ENCODE measurements around the gene RPS6KA3. TPM values are rescaled to one million over a fixed set of nuclear protein-coding genes. Genes with fewer than 3 reads are reported as not detected.

The RPS6KA3 gene
- total RNA-seq, 4 donors from 2014 or later = 41.6 to 57.6 (median 51.4) TPM

DNA sequence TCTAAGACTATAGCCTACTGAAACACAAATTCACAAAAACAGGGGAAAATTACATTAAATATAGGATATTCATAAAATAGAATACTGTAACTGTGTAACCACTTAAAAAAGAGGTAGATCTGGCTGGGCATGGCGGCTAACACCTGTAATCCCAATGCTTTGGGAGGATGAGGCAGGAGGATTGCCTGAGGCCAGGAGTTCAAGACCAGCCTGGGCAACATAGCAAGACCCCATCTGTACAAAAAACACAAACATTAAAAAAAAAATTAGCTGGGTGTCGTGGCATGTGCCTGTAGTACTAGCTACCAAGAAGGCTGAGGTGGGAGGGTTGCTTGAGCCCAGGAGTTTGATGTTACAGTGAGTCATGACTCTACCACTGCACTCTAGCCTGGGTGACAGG is 33.4 kb downstream of the RPS6KA3 start:
- Histone ChIP-seq H3K4me1 (no peaks in the 10 kb centered on the region), H3K4me3 (replicated peaks in 1 of 3) (no peak overlapping the region), H3K36me3 (no peaks in the 10 kb centered on the region), H3K27me3 (no peaks in the 10 kb centered on the region), H3K9me3 (no peaks in the 10 kb centered on the region), H3K27ac (no peak overlapping the region)
- intact Hi-C loops (cut with DNase I) = no loop called here
- no peak for DNase-seq
- no peak for TF ChIP-seq POLR2A (IDR thresholded peaks at IDR 0.05)
- TF ChIP-seq, protein P1, sequence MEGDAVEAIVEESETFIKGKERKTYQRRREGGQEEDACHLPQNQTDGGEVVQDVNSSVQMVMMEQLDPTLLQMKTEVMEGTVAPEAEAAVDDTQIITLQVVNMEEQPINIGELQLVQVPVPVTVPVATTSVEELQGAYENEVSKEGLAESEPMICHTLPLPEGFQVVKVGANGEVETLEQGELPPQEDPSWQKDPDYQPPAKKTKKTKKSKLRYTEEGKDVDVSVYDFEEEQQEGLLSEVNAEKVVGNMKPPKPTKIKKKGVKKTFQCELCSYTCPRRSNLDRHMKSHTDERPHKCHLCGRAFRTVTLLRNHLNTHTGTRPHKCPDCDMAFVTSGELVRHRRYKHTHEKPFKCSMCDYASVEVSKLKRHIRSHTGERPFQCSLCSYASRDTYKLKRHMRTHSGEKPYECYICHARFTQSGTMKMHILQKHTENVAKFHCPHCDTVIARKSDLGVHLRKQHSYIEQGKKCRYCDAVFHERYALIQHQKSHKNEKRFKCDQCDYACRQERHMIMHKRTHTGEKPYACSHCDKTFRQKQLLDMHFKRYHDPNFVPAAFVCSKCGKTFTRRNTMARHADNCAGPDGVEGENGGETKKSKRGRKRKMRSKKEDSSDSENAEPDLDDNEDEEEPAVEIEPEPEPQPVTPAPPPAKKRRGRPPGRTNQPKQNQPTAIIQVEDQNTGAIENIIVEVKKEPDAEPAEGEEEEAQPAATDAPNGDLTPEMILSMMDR (IDR thresholded peaks at IDR 0.05) = no peak
- WGBS, 2 donors = 94 to 98% methylated on average over 2 of the region's 2 CpGs

- H3K36me3 ChIP-seq = no peaks in the 10 kb centered on the region
- H3K4me1 ChIP-seq = no peaks in the 10 kb centered on the region
- no peak overlapping the region for H3K27ac ChIP-seq
- no peak for TF ChIP-seq POLR2A (IDR thresholded peaks at IDR 0.05)
- TF ChIP-seq, protein P1 (IDR thresholded peaks at IDR 0.05) = no peak
- no peak overlapping the region for H3K4me3 ChIP-seq (replicated peaks in 1 of 3)
- intact Hi-C loops (cut with DNase I) = no loop called here
- no peaks in the 10 kb centered on the region for H3K9me3 ChIP-seq
- H3K27me3 ChIP-seq = no peaks in the 10 kb centered on the region
- no peak for DNase-seq
- 88 to 95% methylated on average over 4 of the region's 4 CpGs for WGBS, 2 donors
These were observed 35.1 kb downstream of the RPS6KA3 start for GRCh38 chrX:20231598-20231997.

DNA sequence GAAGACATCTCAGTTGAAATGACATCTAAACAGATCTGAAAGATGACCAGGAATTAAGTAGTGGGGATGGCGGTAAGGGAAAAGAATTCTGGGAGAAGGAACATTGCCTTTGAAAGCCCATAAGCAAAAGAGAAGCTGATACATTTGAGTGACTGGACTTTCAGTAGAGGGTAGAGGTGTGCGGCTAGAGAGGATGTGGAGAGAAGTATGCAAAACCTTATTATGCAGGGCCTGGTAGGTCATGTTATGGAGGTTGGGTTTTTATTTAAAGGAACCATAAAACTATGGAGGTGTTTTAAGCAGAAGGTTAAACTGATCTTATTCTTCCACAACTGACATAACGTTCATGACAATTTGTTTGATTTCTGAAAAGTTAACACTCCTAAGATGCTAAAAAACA is 36.3 kb downstream of the RPS6KA3 start:
- Histone ChIP-seq H3K27ac (no peak overlapping the region), H3K4me1 (peaks cover 0 to 2% of the 10 kb centered on the region in 2 donors), H3K36me3 (no peaks in the 10 kb centered on the region), H3K4me3 (replicated peaks in 1 of 3) (no peak overlapping the region), H3K9me3 (no peaks in the 10 kb centered on the region), H3K27me3 (peaks cover 3% of the 10 kb centered on the region)
- TF ChIP-seq, protein P1 (IDR thresholded peaks at IDR 0.05) = no peak
- TF ChIP-seq POLR2A (IDR thresholded peaks at IDR 0.05) = no peak
- WGBS, 2 donors = 90 to 98% methylated on average over 3 of the region's 3 CpGs
- DNase-seq = no peak
- intact Hi-C loops (cut with DNase I) = no loop called here

- no peaks in the 10 kb centered on the region for H3K9me3 ChIP-seq
- peaks cover 3% of the 10 kb centered on the region for H3K27me3 ChIP-seq
- intact Hi-C loops (cut with DNase I) = no loop called here
- no peak overlapping the region for H3K4me3 ChIP-seq (replicated peaks in 1 of 3)
- no peak overlapping the region for H3K27ac ChIP-seq
- H3K36me3 ChIP-seq = no peaks in the 10 kb centered on the region
- no peak for TF ChIP-seq POLR2A (IDR thresholded peaks at IDR 0.05)
- TF ChIP-seq, protein P1 (IDR thresholded peaks at IDR 0.05) = no peak
- H3K4me1 ChIP-seq = peaks cover 0 to 4% of the 10 kb centered on the region in 2 donors
- DNase-seq = no peak
- WGBS, 2 donors = 95 to 98% methylated on average over 3 of the region's 3 CpGs
These were observed 37.6 kb downstream of the RPS6KA3 start for GRCh38 chrX:20229155-20229554.

GRCh38 chrX:20228245-20228644 is 38.5 kb downstream of the RPS6KA3 start:
- intact Hi-C loops (cut with DNase I) = no loop called here

More at GRCh38 chrX:20228245-20228644, 38.5 kb downstream of the RPS6KA3 start:
- Histone ChIP-seq H3K27me3 (peaks cover 3% of the 10 kb centered on the region), H3K4me1 (peaks cover 0 to 4% of the 10 kb centered on the region in 2 donors), H3K36me3 (no peaks in the 10 kb centered on the region), H3K27ac (no peak overlapping the region), H3K9me3 (no peaks in the 10 kb centered on the region), H3K4me3 (replicated peaks in 1 of 3) (no peak overlapping the region)
- no peak for DNase-seq
- 84 to 91% methylated on average over 2 of the region's 2 CpGs for WGBS, 2 donors
- TF ChIP-seq, protein P1 (IDR thresholded peaks at IDR 0.05) = no peak
- no peak for TF ChIP-seq POLR2A (IDR thresholded peaks at IDR 0.05)

Measured in thyroid gland (tissue), 4 donors.